ENCODE results near the gene ASNSD1. TPM values are rescaled to one million over a fixed set of nuclear protein-coding genes. Genes with fewer than 3 reads are reported as not detected.

The ASNSD1 gene
- total RNA-seq: 48.9 and 63.1 TPM in 2 replicates

DNA sequence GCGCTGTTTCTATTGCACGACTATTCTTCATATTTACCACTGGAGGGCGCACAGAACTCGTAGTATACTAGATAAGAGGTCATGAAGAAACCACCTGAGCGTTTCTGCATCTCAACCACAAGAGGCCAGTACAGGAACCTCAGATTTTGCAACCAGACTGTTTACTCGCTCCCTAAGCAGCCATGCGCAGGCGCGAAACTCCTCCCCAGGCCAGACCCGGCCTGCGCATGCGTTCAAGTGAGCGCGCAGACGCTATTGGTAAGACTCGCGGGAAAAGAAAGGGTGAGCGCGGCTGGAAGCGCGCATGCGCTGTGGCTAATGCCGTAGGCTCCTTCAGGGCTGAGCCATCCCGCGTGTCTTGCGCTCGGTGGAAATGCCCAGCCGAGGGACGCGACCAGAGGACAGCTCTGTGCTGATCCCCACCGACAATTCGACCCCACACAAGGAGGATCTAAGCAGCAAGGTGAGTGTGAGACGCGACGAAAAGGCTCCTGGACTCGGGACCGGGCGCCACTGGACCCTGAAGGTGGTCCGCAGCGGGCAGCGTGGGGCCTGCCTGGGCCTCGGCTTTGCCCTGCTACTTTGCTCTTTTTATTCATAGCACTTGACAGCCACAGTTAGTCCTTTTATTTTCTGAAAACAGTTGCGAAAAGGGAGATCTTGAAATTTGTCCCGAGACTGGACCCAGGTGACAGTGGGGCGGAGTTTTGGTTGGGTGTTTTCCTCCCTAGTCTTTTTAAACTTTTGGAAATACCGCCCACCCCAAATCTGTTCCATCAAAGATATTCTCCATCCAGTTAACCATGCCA is at the start of gene ASNSD1:
Gene ASNSD1, plus strand, starts transcription at position 312 of the 809 bp plus-strand sequence. CDS start 4,674 bp downstream, outside the sequence.

DNA sequence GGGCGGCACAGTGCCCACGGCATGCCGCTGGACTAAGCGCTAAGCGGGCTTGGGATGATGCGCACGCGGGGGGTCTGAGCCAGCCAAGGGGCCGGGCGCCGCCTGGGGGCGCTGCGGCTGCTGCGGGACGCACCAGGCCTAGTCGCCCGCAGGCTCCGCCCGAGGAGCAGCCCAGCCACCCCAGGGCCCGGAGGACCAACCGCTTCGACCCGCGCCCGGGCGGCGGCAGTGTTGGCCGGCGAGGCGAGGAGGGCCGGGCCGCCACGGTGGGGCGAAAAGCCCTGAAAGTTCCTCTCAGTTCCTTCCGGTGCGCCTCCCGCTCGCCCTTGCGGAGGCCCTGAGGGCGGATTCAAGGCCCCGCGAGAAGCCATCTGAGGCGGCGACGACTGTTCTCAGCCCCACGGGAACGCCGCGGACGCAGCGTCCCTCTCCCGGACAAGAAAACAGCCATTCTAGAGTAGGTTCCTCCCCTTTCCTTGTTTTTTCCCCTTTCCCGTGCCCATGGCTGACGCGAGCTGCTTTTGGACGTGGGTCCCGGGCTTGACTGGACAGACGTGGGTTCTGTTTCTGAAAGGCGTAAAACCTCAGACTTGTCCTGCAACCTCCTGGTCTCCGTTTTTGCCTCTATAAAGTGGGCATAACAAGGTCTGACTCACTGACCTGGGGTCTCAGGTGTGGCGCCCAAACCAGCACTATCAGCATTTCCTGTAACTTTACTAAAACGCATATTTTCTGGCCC is 13.3 kb downstream of the ASNSD1 start, which contains the start of gene ANKAR:
Gene ANKAR, plus strand, starts transcription at position 297 of the 739 bp plus-strand sequence. CDS start 1,821 bp downstream, outside the sequence.

Other genes starting within 250 kb of the ASNSD1 start
- 44.6 and 63.9 TPM in 2 replicates for gene WDR75, start 220.0 kb upstream of the ASNSD1 start, total RNA-seq
- 153 and 276 TPM in 2 replicates for gene SLC40A1, start 80.7 kb upstream of the ASNSD1 start, total RNA-seq
- 8.3 and 9.2 TPM in 2 replicates for gene ANKAR, start 13.2 kb downstream of the ASNSD1 start, total RNA-seq
- 4.0 and 5.3 TPM in 2 replicates for gene OSGEPL1, start 101.3 kb downstream of the ASNSD1 start, total RNA-seq
- gene ORMDL1, start 122.9 kb downstream of the ASNSD1 start, total RNA-seq: 46.1 and 49.3 TPM in 2 replicates
- 21.9 and 30.5 TPM in 2 replicates for gene PMS1, start 123.0 kb downstream of the ASNSD1 start, total RNA-seq

Data from dermis lymphatic vessel endothelial cell (primary cell).